Measurements from ENCODE around the gene MYT1. TPM values are rescaled to one million over a fixed set of nuclear protein-coding genes. Genes with fewer than 3 reads are reported as not detected.

The MYT1 gene
- total RNA-seq, 1 experiment from 2014 or later = 0.22 TPM

GRCh38 chr20:64139199-64140060 lies 24.8 kb upstream of the MYT1 start:
- Histone ChIP-seq H3K4me2 (ENCODE audit: low read length) (no peak overlapping the region), H3K4me3 (ENCODE audit: low read length) (no peak overlapping the region), H3K27me3 (ENCODE audit: low read length) (no peaks in the 10 kb centered on the region), H2AFZ (ENCODE audit: low read length) (no peak overlapping the region), H3K36me3 (ENCODE audit: low read depth, low read length) (no peaks in the 10 kb centered on the region), H3K9ac (ENCODE audit: low read length) (no peak overlapping the region), H3K9me3 (ENCODE audit: low read length) (no peaks in the 10 kb centered on the region), H3K4me1 (ENCODE audit: insufficient read depth, low read length) (0 out of 2 replicates have a peak, but pooled peaks cover 9% of the 10 kb centered on the region), H3K79me2 (ENCODE audit: low read length) (no peaks in the 10 kb centered on the region), H4K20me1 (ENCODE audit: low read length) (no peaks in the 10 kb centered on the region), H3F3A (ENCODE audit: low read length, unreplicated experiment) (no peaks in the 10 kb centered on the region), H3K27ac (ENCODE audit: low read length) (no peak overlapping the region), H3K9me2 (replicated peaks; ENCODE audit: low read length) (no peaks in the 10 kb centered on the region)
- TF ChIP-seq CTCF (conservative IDR thresholded peaks at IDR 0.05; ENCODE audit: low read depth, low read length) (no peak), EZH2phosphoT487 (IDR thresholded peaks at IDR 0.05; ENCODE audit: borderline replicate concordance, low read length) (no peak), EZH2 (IDR thresholded peaks at IDR 0.05; ENCODE audit: low read length, unreplicated experiment) (no peak)
- intact Hi-C loops (cut with micrococcal nuclease) = no loop called here
- ChIA-PET CTCF (no interaction called here), POLR2A (ENCODE audit: unreplicated experiment) (no interaction called here)
- no TSS peak for BruUV-seq (replicated peaks)
- no peak for ATAC-seq
- no peak for DNase-seq

GRCh38 chr20:64140061-64140931 lies 24.0 kb upstream of the MYT1 start:
- Histone ChIP-seq H3K4me1 (ENCODE audit: insufficient read depth, low read length) (0 out of 2 replicates have a peak, but pooled peaks cover 9% of the 10 kb centered on the region), H3F3A (ENCODE audit: low read length, unreplicated experiment) (no peaks in the 10 kb centered on the region), H2AFZ (ENCODE audit: low read length) (no peak overlapping the region), H3K27me3 (ENCODE audit: low read length) (no peaks in the 10 kb centered on the region), H3K9ac (ENCODE audit: low read length) (no peak overlapping the region), H3K4me2 (ENCODE audit: low read length) (no peak overlapping the region), H3K9me2 (replicated peaks; ENCODE audit: low read length) (no peaks in the 10 kb centered on the region), H3K9me3 (ENCODE audit: low read length) (0 out of 2 replicates have a peak, but pooled peaks cover 7% of the 10 kb centered on the region), H3K79me2 (ENCODE audit: low read length) (no peaks in the 10 kb centered on the region), H3K36me3 (ENCODE audit: low read depth, low read length) (no peaks in the 10 kb centered on the region), H3K27ac (ENCODE audit: low read length) (no peak overlapping the region), H3K4me3 (ENCODE audit: low read length) (no peak overlapping the region), H4K20me1 (ENCODE audit: low read length) (no peaks in the 10 kb centered on the region)
- ATAC-seq (no peak), DNase-seq (no peak)
- TF ChIP-seq EZH2 (IDR thresholded peaks at IDR 0.05; ENCODE audit: low read length, unreplicated experiment) (no peak), CTCF (conservative IDR thresholded peaks at IDR 0.05; ENCODE audit: low read depth, low read length) (no peak), EZH2phosphoT487 (IDR thresholded peaks at IDR 0.05; ENCODE audit: borderline replicate concordance, low read length) (no peak)
- POLR2A ChIA-PET (ENCODE audit: unreplicated experiment) = interaction anchor here (0.6 kb wide), 1 partner anchor 53 kb away, joined by 3 read pairs; no protein-coding TSS in a partner anchor
- intact Hi-C loops (cut with micrococcal nuclease) = no loop called here
- CTCF ChIA-PET = no interaction called here
- BruUV-seq (replicated peaks) = no TSS peak

Data from PC-3 (cell line).